H9 (cell line): ENCODE measurements around the gene OR52N4. TPM values are rescaled to one million over a fixed set of nuclear protein-coding genes. Genes with fewer than 3 reads are reported as not detected.

ENCODE experiments used
- DNase-seq: peaks from one replicate; pipeline ENCODE4 v3.0.0-alpha.2; 2017
- H2AFZ ChIP-seq: one replicate; pipeline ENCODE4 v1.6.1; 2013; ENCODE audit warnings: mild to moderate bottlenecking, low read length, control low read depth, moderate library complexity
- H2AK5ac ChIP-seq: 2 replicates; pipeline ENCODE4 v1.6.1; 2013; ENCODE audit warnings: low read length, control low read depth, mixed read lengths; ENCODE audit not compliant: insufficient read length
- H2BK120ac ChIP-seq: one replicate; pipeline ENCODE4 v1.6.1; 2013; ENCODE audit warnings: low read depth, mild to moderate bottlenecking, low read length, control low read depth, inconsistent platforms; ENCODE audit not compliant: poor library complexity, severe bottlenecking
- H2BK12ac ChIP-seq: 2 replicates; pipeline ENCODE4 v1.6.1; 2013; ENCODE audit warnings: low read length, control low read depth, mixed read lengths, low read depth; ENCODE audit not compliant: insufficient read length
- H2BK15ac ChIP-seq: 2 replicates; pipeline ENCODE4 v1.6.1; 2013; ENCODE audit warnings: low read depth, low read length, control low read depth
- H2BK20ac ChIP-seq: one replicate; pipeline ENCODE4 v1.6.1; 2013; ENCODE audit warnings: low read depth, mild to moderate bottlenecking, low read length, control low read depth, inconsistent platforms; ENCODE audit not compliant: poor library complexity, severe bottlenecking
- H2BK5ac ChIP-seq: 2 replicates; pipeline ENCODE4 v1.6.1; 2013; ENCODE audit warnings: low read length, control low read depth, mixed read lengths; ENCODE audit not compliant: insufficient read length
- H3K14ac ChIP-seq: 2 replicates; pipeline ENCODE4 v1.6.1; 2013; ENCODE audit warnings: low read length, control low read depth; ENCODE audit not compliant: insufficient read depth
- H3K18ac ChIP-seq: 2 replicates; pipeline ENCODE4 v1.6.1; 2013; ENCODE audit warnings: low read depth, mild to moderate bottlenecking, mixed read lengths, low read length, control low read depth; ENCODE audit not compliant: insufficient read length
- H3K23ac ChIP-seq: 2 replicates; pipeline ENCODE4 v1.6.1; 2013; ENCODE audit warnings: low read length, control low read depth, mixed read lengths, low read depth; ENCODE audit not compliant: insufficient read length
- H3K23me2 ChIP-seq: 2 replicates; pipeline ENCODE4 v1.6.1; 2013; ENCODE audit warnings: low read depth, mild to moderate bottlenecking, mixed read lengths, low read length, control low read depth; ENCODE audit not compliant: insufficient read length, poor library complexity, severe bottlenecking
- H3K27ac ChIP-seq: 2 replicates; pipeline ENCODE4 v1.5.1; 2013; ENCODE audit warnings: low read length, control low read depth, mixed read lengths, low read depth; ENCODE audit not compliant: insufficient read length
- H3K27me3 ChIP-seq: 2 replicates; pipeline ENCODE4 v1.6.1; 2013; ENCODE audit warnings: low read length, control low read depth, inconsistent platforms; ENCODE audit not compliant: insufficient read depth
- H3K4ac ChIP-seq: 2 replicates; pipeline ENCODE4 v1.6.1; 2013; ENCODE audit warnings: low read depth, mild to moderate bottlenecking, control low read depth, inconsistent platforms, low read length, moderate library complexity
- H3K4me1 ChIP-seq: 2 replicates; pipeline ENCODE4 v1.6.1; 2013; ENCODE audit warnings: low read length, control low read depth, inconsistent platforms; ENCODE audit not compliant: insufficient read depth
- H3K4me2 ChIP-seq: 2 replicates; pipeline ENCODE4 v1.6.1; 2013; ENCODE audit warnings: low read length, control low read depth, mixed read lengths; ENCODE audit not compliant: insufficient read length, insufficient read depth
- H3K56ac ChIP-seq: 2 replicates; pipeline ENCODE4 v1.6.1; 2013; ENCODE audit warnings: low read depth, mild to moderate bottlenecking, mixed read lengths, low read length, control low read depth; ENCODE audit not compliant: insufficient read length
- H3K79me1 ChIP-seq: 2 replicates; pipeline ENCODE4 v1.6.1; 2013; ENCODE audit warnings: low read depth, mild to moderate bottlenecking, moderate library complexity, low read length, control low read depth, inconsistent platforms; ENCODE audit not compliant: insufficient read depth, poor library complexity, severe bottlenecking
- H3K79me2 ChIP-seq: 2 replicates; pipeline ENCODE4 v1.6.1; 2013; ENCODE audit warnings: low read length, control low read depth, inconsistent platforms; ENCODE audit not compliant: insufficient read depth
- H3K9ac ChIP-seq: 2 replicates; pipeline ENCODE4 v1.6.1; 2013; ENCODE audit warnings: low read length, control low read depth, mixed read lengths; ENCODE audit not compliant: insufficient read length; ENCODE audit errors: extremely low read depth
- H3K9me3 ChIP-seq: one replicate; pipeline ENCODE4 v1.6.1; 2013; ENCODE audit warnings: low read depth, low read length, inconsistent platforms; ENCODE audit not compliant: control insufficient read depth
- H3T11ph ChIP-seq: one replicate; pipeline ENCODE4 v1.6.1; 2013; ENCODE audit warnings: mild to moderate bottlenecking, low read length, control low read depth, inconsistent platforms
- H4K20me1 ChIP-seq: one replicate; pipeline ENCODE4 v1.6.1; 2013; ENCODE audit not compliant: control insufficient read depth, insufficient read length, insufficient read depth
- H4K5ac ChIP-seq: 2 replicates; pipeline ENCODE4 v1.6.1; 2013; ENCODE audit warnings: low read depth, mild to moderate bottlenecking, mixed read lengths, low read length, control low read depth; ENCODE audit not compliant: insufficient read length
- H4K8ac ChIP-seq: replicated peaks from 2 replicates; pipeline ENCODE4 v1.6.1; 2013; ENCODE audit warnings: low read length, control low read depth, mixed read lengths, low read depth; ENCODE audit not compliant: insufficient read length
- H4K91ac ChIP-seq: 2 replicates; pipeline ENCODE4 v1.6.1; 2013; ENCODE audit warnings: low read depth, mild to moderate bottlenecking, moderate library complexity, mixed read lengths, low read length, control low read depth; ENCODE audit not compliant: insufficient read length
- H3K27ac Mint-ChIP-seq, 3 experiments: 2 replicates in 2 of 3; 3 replicates in 1 of 3; pipeline ENCODE4 v1.8.0; 2020 to 2021; ENCODE audit warnings: mixed read lengths in 3 of 3, mild to moderate bottlenecking in 1 of 3, moderate library complexity in 1 of 3
- H3K27me3 Mint-ChIP-seq: 2 replicates; pipeline ENCODE4 v1.8.0; 2021; ENCODE audit warnings: low read depth, mild to moderate bottlenecking, moderate library complexity, mixed read lengths
- H3K36me3 Mint-ChIP-seq, 3 experiments: 2 replicates in 2 of 3; 3 replicates in 1 of 3; pipeline ENCODE4 v1.8.0; 2020 to 2021; ENCODE audit warnings: low read depth in 3 of 3, mixed read lengths in 3 of 3; ENCODE audit not compliant: insufficient read depth in 1 of 3
- H3K4me1 Mint-ChIP-seq, 2 experiments: 2 replicates each; pipeline ENCODE4 v1.8.0; 2020; ENCODE audit warnings: mixed read lengths in 2 of 2
- H3K4me3 Mint-ChIP-seq, 2 experiments: 2 replicates in 1 of 2; 3 replicates in 1 of 2; pipeline ENCODE4 v1.8.0; 2020 to 2021; ENCODE audit warnings: mild to moderate bottlenecking in 2 of 2, mixed read lengths in 2 of 2, moderate library complexity in 1 of 2
- H3K9me3 Mint-ChIP-seq, 2 experiments: 2 replicates in 1 of 2; 3 replicates in 1 of 2; pipeline ENCODE4 v1.8.0; 2020; ENCODE audit warnings: mild to moderate bottlenecking in 2 of 2, mixed read lengths in 2 of 2, moderate library complexity in 1 of 2
- WGBS: extraction: QIAGEN DNeasy Blood & Tissue Kit; methylation state at CpG from one replicate; pipeline ENCODE4 v1.1.7; 2013; ENCODE audit warnings: missing lambda C conversion rate, low lambda C conversion rate, mixed read lengths; ENCODE audit not compliant: insufficient read length; ENCODE audit errors: extremely low coverage; 5-methylcytosine and 5-hydroxymethylcytosine counted together
- total RNA-seq: library from RNA; stranded (reverse); gene quantifications from 2 replicates; pipeline ENCODE4 v1.2.1, GENCODE V29; 2021
- TF ChIP-seq, protein P1 (sequence below): fragments of 200-600 bp; sonication (generic); conservative IDR thresholded peaks from 3 replicates; pipeline ENCODE4 v1.8.0; 2021; ENCODE audit warnings: antibody characterized with exemption, mild to moderate bottlenecking

The OR52N4 gene
- total RNA-seq, 1 experiment from 2014 or later: not detected

DNA sequence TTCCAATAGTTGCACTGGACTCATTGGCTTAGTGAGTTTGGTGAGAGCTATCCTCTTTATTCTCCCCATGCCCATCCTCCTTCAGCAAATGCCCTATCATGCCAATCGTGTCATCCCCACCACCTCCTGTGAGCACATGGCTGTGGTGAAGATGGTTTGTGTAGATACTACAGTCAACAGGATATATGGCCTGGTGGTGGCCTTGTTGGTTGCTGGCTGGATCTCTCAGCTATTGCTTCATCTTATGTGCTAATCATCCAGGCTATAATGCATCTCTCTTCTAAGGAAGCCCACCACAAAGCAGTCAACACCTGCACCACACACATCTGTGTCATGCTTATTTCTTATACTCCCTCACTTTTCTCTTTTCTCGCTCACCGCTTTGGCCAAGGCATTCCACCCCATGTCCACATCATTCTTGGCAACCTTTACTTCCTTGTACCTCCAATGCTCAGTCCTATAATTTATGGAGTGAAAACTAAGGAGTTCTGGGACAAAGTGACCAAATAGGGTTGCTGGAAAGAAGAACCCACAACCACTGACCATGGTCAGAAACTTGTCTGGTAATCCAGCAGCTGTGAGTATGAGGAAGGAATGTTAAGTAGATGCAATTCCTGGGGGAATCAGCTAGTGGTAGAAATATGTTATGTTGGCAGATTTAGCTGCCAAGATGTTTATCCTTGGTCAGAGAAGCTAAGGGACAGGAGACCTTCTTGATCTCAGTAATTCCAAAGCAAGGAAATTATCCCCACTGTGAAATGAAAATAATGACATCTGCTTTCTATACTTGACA, 34.1 kb upstream of the OR52N4 start:
- H2AK5ac ChIP-seq: no peak overlapping the region
- no peaks in the 10 kb centered on the region for H3K23me2 ChIP-seq
- no peak overlapping the region for H3K56ac ChIP-seq
- no CpG with 5 or more reads among the region's 3 CpGs for WGBS
- H4K5ac ChIP-seq: no peak overlapping the region
- H2AFZ ChIP-seq: no peak overlapping the region
- TF ChIP-seq, protein P1, sequence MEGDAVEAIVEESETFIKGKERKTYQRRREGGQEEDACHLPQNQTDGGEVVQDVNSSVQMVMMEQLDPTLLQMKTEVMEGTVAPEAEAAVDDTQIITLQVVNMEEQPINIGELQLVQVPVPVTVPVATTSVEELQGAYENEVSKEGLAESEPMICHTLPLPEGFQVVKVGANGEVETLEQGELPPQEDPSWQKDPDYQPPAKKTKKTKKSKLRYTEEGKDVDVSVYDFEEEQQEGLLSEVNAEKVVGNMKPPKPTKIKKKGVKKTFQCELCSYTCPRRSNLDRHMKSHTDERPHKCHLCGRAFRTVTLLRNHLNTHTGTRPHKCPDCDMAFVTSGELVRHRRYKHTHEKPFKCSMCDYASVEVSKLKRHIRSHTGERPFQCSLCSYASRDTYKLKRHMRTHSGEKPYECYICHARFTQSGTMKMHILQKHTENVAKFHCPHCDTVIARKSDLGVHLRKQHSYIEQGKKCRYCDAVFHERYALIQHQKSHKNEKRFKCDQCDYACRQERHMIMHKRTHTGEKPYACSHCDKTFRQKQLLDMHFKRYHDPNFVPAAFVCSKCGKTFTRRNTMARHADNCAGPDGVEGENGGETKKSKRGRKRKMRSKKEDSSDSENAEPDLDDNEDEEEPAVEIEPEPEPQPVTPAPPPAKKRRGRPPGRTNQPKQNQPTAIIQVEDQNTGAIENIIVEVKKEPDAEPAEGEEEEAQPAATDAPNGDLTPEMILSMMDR: no peak
- H3K27ac Mint-ChIP-seq: no peak overlapping the region
- H2BK120ac ChIP-seq: no peak overlapping the region
- H4K8ac ChIP-seq: no peak overlapping the region
- no peak overlapping the region for H3K23ac ChIP-seq
- no peak overlapping the region for H3K4me3 Mint-ChIP-seq
- H3K4me1 Mint-ChIP-seq: no peaks in the 10 kb centered on the region
- H3K79me1 ChIP-seq: no peaks in the 10 kb centered on the region
- H3K27me3 Mint-ChIP-seq: peaks cover 2% of the 10 kb centered on the region; the same call in 1 of the 2 replicates
- H3K9me3 Mint-ChIP-seq: peaks cover 2 to 3% of the 10 kb centered on the region in 2 experiments; a peak in 3 of 5 replicates
- no peak overlapping the region for H3K27ac ChIP-seq
- no peaks in the 10 kb centered on the region; a peak in 1 of 7 replicates for H3K36me3 Mint-ChIP-seq
- H4K91ac ChIP-seq: no peak overlapping the region
- no peak overlapping the region for H3K4me2 ChIP-seq
- H4K20me1 ChIP-seq: no peaks in the 10 kb centered on the region
- no peak overlapping the region for H2BK15ac ChIP-seq
- H2BK12ac ChIP-seq: no peak overlapping the region
- no peak overlapping the region for H3K18ac ChIP-seq
- H3K4ac ChIP-seq: no peak overlapping the region
- H3K4me1 ChIP-seq: no peaks in the 10 kb centered on the region
- H3K79me2 ChIP-seq: no peaks in the 10 kb centered on the region
- H3K9me3 ChIP-seq: no peaks in the 10 kb centered on the region
- H3K9ac ChIP-seq: no peak overlapping the region
- no peak overlapping the region for H3K14ac ChIP-seq
- no peak for DNase-seq
- H2BK20ac ChIP-seq: no peak overlapping the region
- no peak overlapping the region for H2BK5ac ChIP-seq
- no peak overlapping the region for H3T11ph ChIP-seq
- H3K27me3 ChIP-seq: no peaks in the 10 kb centered on the region
